GM12878 (cell line): ENCODE results near the gene ADGRL2. TPM values are rescaled to one million over a fixed set of nuclear protein-coding genes. Genes with fewer than 3 reads are reported as not detected.

Experiments used
- ATAC-seq: fragments of 200-7000 bp; cut with Tn5 transposase; 3 replicates; pipeline ENCODE4 v1.9.1; 2020; ENCODE audit warnings: mild to moderate bottlenecking, moderate library complexity
- BruUV-seq: library from RNA; stranded (reverse); fragments of 400-500 nt; replicated peaks from 2 replicates; lab custom pipeline; 2021; lab: Mats Ljungman, UMichigan
- CTCF ChIA-PET: fragments of 300-600 bp; sonication (Branson Sonifier 250); formaldehyde crosslinking; extraction: SDS; loops from one replicate; lab custom pipeline; 2021; ENCODE audit warnings: inconsistent platforms; lab: Yijun Ruan, JAX
- POLR2A ChIA-PET: fragments of 350-600 bp; formaldehyde crosslinking; extraction: SDS; loops from one replicate; lab custom pipeline; 2021; ENCODE audit warnings: inconsistent platforms; lab: Charles Lee
- RAD21 ChIA-PET: fragments of 300-600 bp; sonication (Branson Sonifier 250); formaldehyde crosslinking; loops from one replicate; lab custom pipeline; 2023; ENCODE audit warnings: antibody characterized with exemption; ENCODE audit not compliant: unreplicated experiment; lab: Charles Lee
- SMC1A ChIA-PET: fragments of 300-600 bp; sonication (Branson Sonifier 250); formaldehyde crosslinking; loops from one replicate; lab custom pipeline; 2023; ENCODE audit not compliant: unreplicated experiment, uncharacterized antibody; lab: Charles Lee
- DNase-seq: peaks from one replicate; pipeline ENCODE4 v3.0.0-alpha.2; 2011; ENCODE audit warnings: low read depth, low spot score
- FAIRE-seq: peaks from 3 replicates; lab custom pipeline; 2011; peaks lifted over from hg19 to GRCh38; lab: Jason Lieb, UNC
- H2AFZ ChIP-seq: 2 replicates; pipeline ENCODE4 v1.6.0; 2011; ENCODE audit warnings: low read depth, low read length, control low read depth; ENCODE audit not compliant: control insufficient read depth
- H3K27ac ChIP-seq: 2 replicates; pipeline ENCODE4 v1.5.1; 2011; ENCODE audit warnings: control low read depth; ENCODE audit not compliant: control insufficient read depth, insufficient read depth
- H3K27me3 ChIP-seq, 2 experiments: replicated peaks in 1 of 2; 2 replicates each; pipeline versions ENCODE4 v1.6.0 to v1.6.1; 2011; ENCODE audit warnings: low read length in 1 of 2; ENCODE audit not compliant: control insufficient read depth in 2 of 2, insufficient read depth in 2 of 2
- H3K36me3 ChIP-seq, 2 experiments: 2 replicates each; pipeline ENCODE4 v1.5.1; 2011; ENCODE audit warnings: low read length in 1 of 2; ENCODE audit not compliant: control insufficient read depth in 2 of 2, insufficient read depth in 2 of 2
- H3K4me1 ChIP-seq: 2 replicates; pipeline ENCODE4 v1.6.1; 2011; ENCODE audit warnings: mild to moderate bottlenecking, low read length, moderate library complexity, mixed read lengths; ENCODE audit not compliant: control insufficient read depth, insufficient read depth
- H3K4me2 ChIP-seq: 2 replicates; pipeline ENCODE4 v1.6.0; 2011; ENCODE audit warnings: control low read depth; ENCODE audit not compliant: control insufficient read depth, insufficient read depth
- H3K4me3 ChIP-seq: fragments of 200-600 bp; sonication (generic); 2 replicates; pipeline ENCODE4 v1.5.1; 2016
- H3K79me2 ChIP-seq: 2 replicates; pipeline ENCODE4 v1.6.0; 2011; ENCODE audit warnings: low read length; ENCODE audit not compliant: control insufficient read depth, insufficient read depth
- H3K9ac ChIP-seq: 2 replicates; pipeline ENCODE4 v1.8.0; 2011; ENCODE audit warnings: low read length, control low read depth, mixed read lengths; ENCODE audit not compliant: control insufficient read depth, insufficient read depth
- H3K9me3 ChIP-seq: replicated peaks from 3 replicates; pipeline ENCODE4 v1.5.1; 2011; ENCODE audit warnings: mild to moderate bottlenecking, low read length; ENCODE audit not compliant: control insufficient read depth, insufficient read depth
- H4K20me1 ChIP-seq: 2 replicates; pipeline ENCODE4 v1.6.0; 2011; ENCODE audit not compliant: control insufficient read depth, insufficient read depth
- BCL11A ChIP-seq: IDR thresholded peaks from 2 replicates; pipeline ENCODE4 v1.6.1; 2011; ENCODE audit warnings: low read depth, low read length
- CBX5 ChIP-seq: sonication (generic); IDR thresholded peaks from 2 replicates; pipeline ENCODE4 v1.6.1; 2016; ENCODE audit warnings: low read depth, moderate library complexity, mild to moderate bottlenecking, inconsistent platforms
- DPF2 ChIP-seq: fragments of 450-650 bp; IDR thresholded peaks from 2 replicates; pipeline ENCODE4 v1.6.1; 2017; ENCODE audit warnings: mild to moderate bottlenecking
- FOS ChIP-seq: IDR thresholded peaks from 3 replicates; pipeline ENCODE4 v1.6.1; 2011; ENCODE audit warnings: borderline replicate concordance; ENCODE audit not compliant: insufficient read length; ENCODE audit errors: extremely low read depth
- MXI1 ChIP-seq: fragments of 150-350 bp; IDR thresholded peaks from 2 replicates; pipeline ENCODE4 v1.6.1; 2011; ENCODE audit warnings: low read depth, mild to moderate bottlenecking, inconsistent platforms, low read length, improper control_type of control experiment
- NFIC ChIP-seq: IDR thresholded peaks from 2 replicates; pipeline ENCODE4 v1.6.1; 2012; ENCODE audit warnings: low read depth, mild to moderate bottlenecking, inconsistent platforms, low read length, moderate library complexity
- RBBP5 ChIP-seq: fragments of 200-600 bp; sonication (generic); conservative IDR thresholded peaks from 2 replicates; pipeline ENCODE4 v1.6.1; 2016
- RCOR1 ChIP-seq: conservative IDR thresholded peaks from 2 replicates; pipeline ENCODE4 v1.6.1; 2012; ENCODE audit warnings: low read depth, low read length, improper control_type of control experiment
- STAT1 ChIP-seq: fragments of 450-650 bp; conservative IDR thresholded peaks from 2 replicates; pipeline ENCODE4 v1.6.1; 2014; ENCODE audit warnings: antibody characterized with exemption, mild to moderate bottlenecking
- TAF1 ChIP-seq: IDR thresholded peaks from 2 replicates; pipeline ENCODE4 v1.6.1; 2011; ENCODE audit warnings: mild to moderate bottlenecking, low read depth, low read length, borderline replicate concordance
- ZNF24 ChIP-seq: fragments of 450-650 bp; IDR thresholded peaks from 2 replicates; pipeline ENCODE4 v1.6.1; 2017; ENCODE audit warnings: antibody characterized with exemption, mild to moderate bottlenecking
- WGBS: methylation state at CpG from one replicate; pipeline ENCODE4 v1.1.6; 2016; ENCODE audit warnings: low lambda C conversion rate; ENCODE audit not compliant: insufficient replicate concordance, insufficient coverage; ENCODE audit errors: missing lambda C conversion rate; 5-methylcytosine and 5-hydroxymethylcytosine counted together
- in situ Hi-C: fragments of 300-500 bp; cut with MboI; formaldehyde crosslinking; loops from 9 replicates; pipeline ENCODE4 v1.14.3; 2018; ENCODE audit warnings: mixed read lengths
- intact Hi-C: fragments of 100-400 bp; cut with micrococcal nuclease; formaldehyde crosslinking; loops from one replicate; pipeline ENCODE4 v1.14.2; 2022; ENCODE audit not compliant: unreplicated experiment
- polyA plus RNA-seq, 11 experiments: library from polyadenylated mRNA; depleted of rRNA in 4 of 11; unstranded in 6 of 11; stranded (reverse) in 5 of 11; fragments of >200 nt; fragmentation: Nextera tagmentation in 4 of 11; fragmentation: Illumina TruSeq in 1 of 11; extraction: Ambion mirVana in 4 of 11; extraction: Trizol in 1 of 11; gene quantifications; 1 replicate in 1 of 11; 2 replicates in 10 of 11; pipeline versions ENCODE4 v1.2.1 to v1.2.3, GENCODE V29; 2011 to 2016; ENCODE audit warnings: inconsistent platforms in 2 of 11, missing spikeins in 2 of 11, low read depth in 1 of 11
- total RNA-seq, 4 experiments: library from RNA; depleted of rRNA in 3 of 4; stranded (reverse); fragments of >200 nt in 3 of 4; fragmentation: Illumina TruSeq in 1 of 4; extraction: Trizol in 1 of 4; gene quantifications; 2 replicates each; pipeline versions ENCODE4 v1.2.1 to v1.2.3, GENCODE V29; 2013 to 2021
- TF ChIP-seq, protein P1 (sequence below): fragments of 150-350 bp; IDR thresholded peaks from 2 replicates; pipeline ENCODE4 v1.6.1; 2014; ENCODE audit warnings: mild to moderate bottlenecking, low read depth, low read length
- TF ChIP-seq, protein P2 (sequence below): fragments of 450-650 bp; IDR thresholded peaks from 2 replicates; pipeline ENCODE4 v1.6.1; 2018; ENCODE audit warnings: mild to moderate bottlenecking, low read depth, moderate library complexity; ENCODE audit not compliant: partially characterized antibody
- TF ChIP-seq, protein P3 (sequence below): fragments of 450-650 bp; conservative IDR thresholded peaks from 2 replicates; pipeline ENCODE4 v1.6.1; 2017; ENCODE audit warnings: mild to moderate bottlenecking, moderate library complexity
- TF ChIP-seq, protein P4 (sequence below): IDR thresholded peaks from 2 replicates; pipeline ENCODE4 v1.6.1; 2011; ENCODE audit warnings: borderline replicate concordance, low read depth, mild to moderate bottlenecking, moderate library complexity, mixed read lengths, low read length; ENCODE audit not compliant: insufficient read depth; ENCODE audit errors: extremely low read length

Gene ADGRL2
- total and polyA plus RNA-seq, 10 of the 15 experiments (the other 5 are each of a cell fraction or from before 2014, with no cell fraction given), result 0.03 to 13.6 (median 0.21) TPM

DNA sequence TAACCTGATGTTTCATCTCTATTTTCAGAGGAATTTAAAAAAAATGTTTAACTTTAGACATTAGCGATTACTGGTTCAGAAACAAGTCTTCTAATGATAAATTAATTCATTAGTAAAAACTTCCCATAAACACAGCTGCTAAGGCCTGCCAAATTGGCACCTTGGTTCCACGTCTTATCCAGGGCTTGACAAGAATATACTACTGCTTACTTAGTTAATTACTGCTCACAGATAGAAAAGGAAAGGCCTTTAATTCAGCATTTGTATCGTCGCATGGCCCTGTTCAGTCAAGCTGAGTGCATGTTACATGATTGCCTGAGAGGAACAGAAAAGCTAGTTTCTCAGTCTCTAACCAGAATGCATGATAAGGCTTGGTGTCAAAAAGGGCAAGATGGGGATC is 84.6 kb downstream of the ADGRL2 start:
- Histone ChIP-seq H3K9ac (no peak overlapping the region), H3K79me2 (no peaks in the 10 kb centered on the region), H3K27ac (no peak overlapping the region), H3K4me2 (no peak overlapping the region), H3K27me3 (no peaks in the 10 kb centered on the region), H3K4me1 (no peaks in the 10 kb centered on the region), H2AFZ (no peak overlapping the region), H4K20me1 (no peaks in the 10 kb centered on the region), H3K9me3 (no peaks in the 10 kb centered on the region), H3K4me3 (no peak overlapping the region), H3K36me3 (no peaks in the 10 kb centered on the region)
- FAIRE-seq (no peak), ATAC-seq (no peak; the same call in 2 of the 3 replicates), DNase-seq (no peak)
- ChIA-PET RAD21 (no interaction called here), SMC1A (no interaction called here), POLR2A (no interaction called here), CTCF (interaction anchor here (0.7 kb wide), 1 partner anchor 11 kb away, joined by 3 read pairs; no protein-coding TSS in a partner anchor)
- intact Hi-C loops, result no loop called here
- 50% methylated on average over 4 of the region's 4 CpGs for WGBS
- in situ Hi-C loops, result no loop called here
- TF ChIP-seq STAT1 (no peak), DPF2 (no peak), MXI1 (no peak), TAF1 (no peak), BCL11A (no peak), FOS (no peak), NFIC (no peak), CBX5 (no peak), ZNF24 (no peak), RBBP5 (no peak), RCOR1 (no peak)
- TF ChIP-seq, protein P1, sequence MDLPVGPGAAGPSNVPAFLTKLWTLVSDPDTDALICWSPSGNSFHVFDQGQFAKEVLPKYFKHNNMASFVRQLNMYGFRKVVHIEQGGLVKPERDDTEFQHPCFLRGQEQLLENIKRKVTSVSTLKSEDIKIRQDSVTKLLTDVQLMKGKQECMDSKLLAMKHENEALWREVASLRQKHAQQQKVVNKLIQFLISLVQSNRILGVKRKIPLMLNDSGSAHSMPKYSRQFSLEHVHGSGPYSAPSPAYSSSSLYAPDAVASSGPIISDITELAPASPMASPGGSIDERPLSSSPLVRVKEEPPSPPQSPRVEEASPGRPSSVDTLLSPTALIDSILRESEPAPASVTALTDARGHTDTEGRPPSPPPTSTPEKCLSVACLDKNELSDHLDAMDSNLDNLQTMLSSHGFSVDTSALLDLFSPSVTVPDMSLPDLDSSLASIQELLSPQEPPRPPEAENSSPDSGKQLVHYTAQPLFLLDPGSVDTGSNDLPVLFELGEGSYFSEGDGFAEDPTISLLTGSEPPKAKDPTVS, result no peak
- TF ChIP-seq, protein P2, sequence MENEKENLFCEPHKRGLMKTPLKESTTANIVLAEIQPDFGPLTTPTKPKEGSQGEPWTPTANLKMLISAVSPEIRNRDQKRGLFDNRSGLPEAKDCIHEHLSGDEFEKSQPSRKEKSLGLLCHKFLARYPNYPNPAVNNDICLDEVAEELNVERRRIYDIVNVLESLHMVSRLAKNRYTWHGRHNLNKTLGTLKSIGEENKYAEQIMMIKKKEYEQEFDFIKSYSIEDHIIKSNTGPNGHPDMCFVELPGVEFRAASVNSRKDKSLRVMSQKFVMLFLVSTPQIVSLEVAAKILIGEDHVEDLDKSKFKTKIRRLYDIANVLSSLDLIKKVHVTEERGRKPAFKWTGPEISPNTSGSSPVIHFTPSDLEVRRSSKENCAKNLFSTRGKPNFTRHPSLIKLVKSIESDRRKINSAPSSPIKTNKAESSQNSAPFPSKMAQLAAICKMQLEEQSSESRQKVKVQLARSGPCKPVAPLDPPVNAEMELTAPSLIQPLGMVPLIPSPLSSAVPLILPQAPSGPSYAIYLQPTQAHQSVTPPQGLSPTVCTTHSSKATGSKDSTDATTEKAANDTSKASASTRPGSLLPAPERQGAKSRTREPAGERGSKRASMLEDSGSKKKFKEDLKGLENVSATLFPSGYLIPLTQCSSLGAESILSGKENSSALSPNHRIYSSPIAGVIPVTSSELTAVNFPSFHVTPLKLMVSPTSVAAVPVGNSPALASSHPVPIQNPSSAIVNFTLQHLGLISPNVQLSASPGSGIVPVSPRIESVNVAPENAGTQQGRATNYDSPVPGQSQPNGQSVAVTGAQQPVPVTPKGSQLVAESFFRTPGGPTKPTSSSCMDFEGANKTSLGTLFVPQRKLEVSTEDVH, result no peak
- TF ChIP-seq, protein P3, sequence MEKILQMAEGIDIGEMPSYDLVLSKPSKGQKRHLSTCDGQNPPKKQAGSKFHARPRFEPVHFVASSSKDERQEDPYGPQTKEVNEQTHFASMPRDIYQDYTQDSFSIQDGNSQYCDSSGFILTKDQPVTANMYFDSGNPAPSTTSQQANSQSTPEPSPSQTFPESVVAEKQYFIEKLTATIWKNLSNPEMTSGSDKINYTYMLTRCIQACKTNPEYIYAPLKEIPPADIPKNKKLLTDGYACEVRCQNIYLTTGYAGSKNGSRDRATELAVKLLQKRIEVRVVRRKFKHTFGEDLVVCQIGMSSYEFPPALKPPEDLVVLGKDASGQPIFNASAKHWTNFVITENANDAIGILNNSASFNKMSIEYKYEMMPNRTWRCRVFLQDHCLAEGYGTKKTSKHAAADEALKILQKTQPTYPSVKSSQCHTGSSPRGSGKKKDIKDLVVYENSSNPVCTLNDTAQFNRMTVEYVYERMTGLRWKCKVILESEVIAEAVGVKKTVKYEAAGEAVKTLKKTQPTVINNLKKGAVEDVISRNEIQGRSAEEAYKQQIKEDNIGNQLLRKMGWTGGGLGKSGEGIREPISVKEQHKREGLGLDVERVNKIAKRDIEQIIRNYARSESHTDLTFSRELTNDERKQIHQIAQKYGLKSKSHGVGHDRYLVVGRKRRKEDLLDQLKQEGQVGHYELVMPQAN, result no peak
- TF ChIP-seq, protein P4, sequence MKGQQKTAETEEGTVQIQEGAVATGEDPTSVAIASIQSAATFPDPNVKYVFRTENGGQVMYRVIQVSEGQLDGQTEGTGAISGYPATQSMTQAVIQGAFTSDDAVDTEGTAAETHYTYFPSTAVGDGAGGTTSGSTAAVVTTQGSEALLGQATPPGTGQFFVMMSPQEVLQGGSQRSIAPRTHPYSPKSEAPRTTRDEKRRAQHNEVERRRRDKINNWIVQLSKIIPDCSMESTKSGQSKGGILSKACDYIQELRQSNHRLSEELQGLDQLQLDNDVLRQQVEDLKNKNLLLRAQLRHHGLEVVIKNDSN, result no peak
- no TSS peak for BruUV-seq
